ENCODE results near the gene SLC25A10.
"Not testable (repeated sequence)": the region's sequence is repeated elsewhere in the genome, so short reads cannot be mapped to it uniquely, and the experiment has no call there.

Gene SLC25A10

GRCh38 chr17:81720267-81721071, 8.4 kb downstream of the SLC25A10 start:
- DNase-seq (ENCODE audit: low read depth in 2 of 2): no peak

DNA sequence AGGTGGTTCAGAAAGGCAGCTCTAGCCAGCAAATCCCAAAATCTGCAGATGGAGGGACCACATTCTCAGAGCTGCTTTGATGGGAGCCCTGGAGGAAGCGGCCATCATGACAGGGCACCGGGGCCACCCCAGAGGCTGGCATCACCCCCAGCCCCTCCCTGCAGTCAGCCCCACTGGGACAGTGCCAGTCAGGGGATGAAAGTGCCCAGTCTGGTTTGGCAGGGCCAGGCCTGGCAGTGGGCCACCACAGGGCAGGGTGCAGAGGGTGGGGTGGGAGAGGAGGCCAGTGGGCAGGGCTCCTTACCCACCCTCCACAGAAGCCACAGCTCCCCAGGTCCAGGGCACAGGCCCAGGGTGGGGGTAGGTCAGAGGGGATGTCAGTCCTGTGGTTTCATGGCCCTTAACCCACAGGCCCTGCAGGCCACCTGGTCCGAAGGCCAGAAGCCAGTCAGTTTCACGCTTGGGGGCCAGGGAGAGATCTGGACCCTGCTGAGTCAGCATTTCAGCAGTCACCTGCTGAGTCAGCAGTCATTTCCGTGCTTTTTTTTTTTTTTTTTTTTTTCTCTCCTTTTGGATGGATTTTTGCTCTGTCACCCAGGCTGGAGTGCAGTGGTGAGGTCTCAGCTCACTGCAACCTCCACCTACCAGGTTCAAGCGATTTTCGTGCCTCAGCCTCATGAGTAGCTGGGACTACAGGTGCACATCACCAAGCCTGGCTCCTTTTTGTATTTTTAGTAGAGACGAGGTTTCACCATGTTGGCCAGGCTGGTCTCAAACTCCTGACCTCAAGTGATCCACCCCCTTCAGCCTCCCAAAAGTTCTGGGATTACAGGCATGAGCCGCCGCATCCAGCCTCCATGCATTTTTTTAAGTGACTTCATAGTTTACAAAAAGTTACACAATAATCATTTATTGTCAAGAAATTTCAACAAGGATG, 10.4 kb downstream of the SLC25A10 start:
- no peak for DNase-seq (ENCODE audit: low read depth in 2 of 2)

- no peak for DNase-seq (ENCODE audit: low read depth in 2 of 2)
These were observed 11.6 kb downstream of the SLC25A10 start for GRCh38 chr17:81723651-81724209.

DNA sequence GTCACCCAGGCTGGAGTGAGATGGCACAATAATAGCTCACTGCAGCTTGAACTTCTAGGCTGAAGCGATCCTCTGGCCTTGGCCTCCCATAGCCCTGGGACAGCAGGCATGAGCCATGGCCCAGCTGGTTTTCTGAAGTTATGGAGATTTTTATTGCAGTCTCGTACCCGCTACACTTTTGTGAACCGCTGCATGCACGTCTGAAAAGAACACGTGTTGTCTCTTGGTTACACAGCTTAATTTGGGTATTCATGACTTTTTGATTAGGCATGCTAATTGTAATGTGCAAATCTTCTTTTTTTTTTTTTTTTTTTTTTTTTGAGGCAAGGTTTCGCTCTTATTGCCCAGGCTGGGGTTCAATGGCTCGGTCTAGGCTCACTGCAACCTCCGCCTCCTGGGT, 13.4 kb downstream of the SLC25A10 start:
- DNase-seq (ENCODE audit: low read depth in 2 of 2): no peak

DNA sequence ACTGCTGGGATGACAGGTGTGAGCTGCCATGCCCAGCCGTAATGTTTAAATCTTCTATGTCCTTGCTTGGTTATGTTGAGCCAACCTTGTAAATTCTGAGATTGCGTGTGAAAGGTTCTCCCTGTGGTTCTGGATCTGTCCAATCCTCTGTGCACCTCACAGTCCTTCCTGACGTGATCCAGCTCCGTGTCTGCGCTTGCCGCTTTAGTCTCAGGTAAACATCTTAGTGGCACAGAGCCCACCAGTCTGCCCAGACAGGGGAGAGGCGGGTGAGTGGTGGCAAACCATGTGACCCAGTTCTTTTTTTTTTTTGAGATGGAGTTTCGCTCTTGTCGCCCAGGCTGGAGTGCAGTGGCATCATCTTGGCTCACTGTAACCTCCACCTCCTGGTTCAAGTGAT, 13.9 kb downstream of the SLC25A10 start:
- DNase-seq (ENCODE audit: low read depth in 2 of 2): no peak

- DNase-seq (ENCODE audit: low read depth in 2 of 2): no peak
These were observed 15.4 kb downstream of the SLC25A10 start for GRCh38 chr17:81727324-81728031.

GRCh38 chr17:81733507-81734404, 21.7 kb downstream of the SLC25A10 start:
- DNase-seq (ENCODE audit: low read depth in 2 of 2): peak; percentile 23 to 51

GRCh38 chr17:81734405-81735263, 22.6 kb downstream of the SLC25A10 start:
- DNase-seq (ENCODE audit: low read depth in 2 of 2): no peak

- no peak for DNase-seq (ENCODE audit: low read depth in 2 of 2)
These were observed 23.4 kb downstream of the SLC25A10 start for GRCh38 chr17:81735264-81736102.

- no peak for DNase-seq (ENCODE audit: low read depth in 2 of 2)
These were observed 26.1 kb downstream of the SLC25A10 start for GRCh38 chr17:81737947-81738800.

DNA sequence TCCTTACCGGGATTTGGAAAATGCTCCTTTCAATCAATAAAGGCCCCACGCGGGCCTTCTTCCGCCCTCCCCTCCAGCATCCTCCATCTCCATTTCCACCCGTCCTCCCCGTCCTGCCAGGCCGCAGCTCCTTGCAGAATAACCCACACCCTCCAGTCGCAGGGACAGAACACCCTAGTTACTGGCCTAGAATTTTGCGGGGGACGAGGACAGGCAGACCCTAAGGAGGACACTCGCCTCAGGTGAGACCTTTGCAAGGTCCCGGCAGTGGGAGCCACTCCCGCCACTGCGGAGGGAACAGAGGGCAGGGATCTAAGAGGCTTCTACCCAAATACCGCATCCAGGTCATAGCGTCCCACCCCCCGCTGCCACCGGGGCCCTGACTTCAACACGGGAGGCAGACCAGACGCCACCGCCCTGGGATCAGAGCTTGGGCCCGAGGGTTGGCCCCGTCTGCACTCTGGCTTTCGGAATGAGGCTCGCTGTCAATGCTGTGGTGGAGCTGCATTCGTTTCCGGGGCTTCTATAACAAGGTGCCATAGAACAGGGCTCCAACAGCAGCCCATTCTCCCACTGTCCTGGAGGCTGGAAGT, 26.8 kb downstream of the SLC25A10 start:
- no peak for DNase-seq (ENCODE audit: low read depth in 2 of 2)

DNA sequence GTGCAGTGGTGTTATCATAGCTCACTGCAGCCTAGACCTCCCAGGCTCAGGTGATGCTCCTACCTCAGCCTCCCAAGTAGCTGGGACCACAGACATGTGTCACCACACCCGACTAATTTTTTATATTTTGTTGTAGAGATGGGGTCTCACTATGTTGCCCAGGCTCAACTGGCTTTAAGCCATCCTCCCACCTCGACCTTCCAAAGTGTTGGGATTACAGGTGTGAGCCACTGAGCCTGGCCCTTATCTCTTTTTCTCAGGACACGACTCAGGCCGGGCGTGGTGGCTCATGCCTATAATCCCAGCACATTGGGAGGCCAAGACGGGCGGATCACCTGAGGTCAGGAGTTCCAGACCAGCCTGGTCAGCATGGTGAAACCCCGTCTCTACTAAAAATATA, 27.5 kb downstream of the SLC25A10 start:
- DNase-seq (ENCODE audit: low read depth in 2 of 2): not testable (repeated sequence)

DNA sequence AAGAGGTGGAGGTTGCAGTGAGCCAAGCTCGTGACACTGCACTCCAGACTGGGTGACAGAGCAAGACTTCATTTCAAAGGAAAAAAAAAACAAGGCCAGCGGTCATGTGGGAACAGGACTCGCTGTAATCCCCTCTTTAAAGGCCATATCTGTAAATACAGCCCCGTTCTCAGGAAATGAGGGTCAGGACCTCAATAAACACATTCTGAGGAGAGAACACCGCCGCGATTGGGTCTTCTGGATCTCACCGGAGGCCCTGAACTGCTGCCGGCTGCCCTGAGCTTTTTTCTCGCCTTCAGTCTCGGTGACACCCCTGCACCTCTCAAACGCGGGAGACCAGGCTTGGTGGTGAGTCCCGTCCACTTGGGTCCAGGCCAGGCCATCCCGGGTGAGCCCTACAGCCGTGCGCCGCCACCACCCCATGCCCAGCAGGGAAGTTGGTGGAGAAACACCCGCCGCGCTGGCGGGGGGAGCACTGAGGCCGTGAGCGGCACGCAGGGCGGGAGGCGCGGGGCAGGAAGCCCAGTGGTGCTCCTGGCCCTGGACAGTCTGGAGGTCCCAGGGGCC, 28.4 kb downstream of the SLC25A10 start:
- no peak for DNase-seq (ENCODE audit: low read depth in 2 of 2)

- DNase-seq (ENCODE audit: low read depth in 2 of 2): no peak
These were observed 29.0 kb downstream of the SLC25A10 start for GRCh38 chr17:81741049-81741593.

DNA sequence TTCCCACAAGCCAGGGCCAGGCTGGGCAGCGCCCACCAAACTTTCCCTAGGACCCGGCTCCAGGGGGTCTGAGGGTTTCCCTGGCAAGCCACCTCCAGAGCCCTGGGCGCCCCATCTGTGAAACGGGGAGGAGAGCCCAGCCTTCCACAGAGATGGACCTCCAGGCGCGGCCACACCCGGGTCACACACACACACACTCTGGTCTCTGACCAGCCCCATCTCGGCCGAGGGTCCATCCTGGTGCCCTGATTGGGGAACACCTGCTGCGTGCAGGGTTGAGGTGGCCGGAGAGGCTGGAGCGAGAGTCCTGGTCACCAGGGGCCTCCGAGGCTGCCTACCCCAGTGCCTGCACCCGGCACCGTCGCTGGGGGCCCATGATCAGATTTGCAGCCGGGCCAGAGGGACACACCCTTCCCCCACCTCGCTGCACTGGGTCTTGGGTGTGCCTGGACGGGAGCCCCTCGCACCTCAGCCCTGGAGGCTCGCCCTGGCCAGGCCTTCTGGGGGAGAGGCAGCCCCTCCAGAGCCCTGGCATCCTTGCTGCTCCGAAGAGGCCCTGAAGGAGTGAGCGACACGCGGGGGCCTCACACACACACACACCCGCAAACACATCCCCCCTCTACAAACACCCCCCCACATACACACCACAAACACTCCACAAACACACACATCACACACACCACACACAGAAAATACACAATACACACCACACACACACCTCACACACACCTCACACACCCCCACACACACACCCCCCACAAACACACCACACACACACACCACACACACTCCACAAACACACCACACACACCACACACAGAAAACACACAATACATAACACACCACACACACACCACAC, 29.7 kb downstream of the SLC25A10 start:
- no peak for DNase-seq (ENCODE audit: low read depth in 2 of 2)

Measured in stimulated activated CD4-positive, alpha-beta T cell treated with anti-CD3 and anti-CD28 coated beads, Interleukin-1b, Interleukin-23, amount 100 ng/mL, for 1 hour (primary cell).